ENCODE data around the gene USH1G. TPM values are rescaled to one million over a fixed set of nuclear protein-coding genes. Genes with fewer than 3 reads are reported as not detected.

USH1G gene
- total RNA-seq, 4 donors from 2014 or later: 1.1 to 3.7 (median 1.9) TPM

GRCh38 chr17:74923538-74924249 is 639 bp upstream of the USH1G start:
- Histone ChIP-seq H3K4me1 (peaks cover 44% of the 10 kb centered on the region), H3K36me3 (no peaks in the 10 kb centered on the region), H3K27me3 (peaks cover 68% of the 10 kb centered on the region), H3K9me3 (no peaks in the 10 kb centered on the region), H3K4me3 (peak overlapping the region; percentile 50), H3K27ac (no peak overlapping the region)
- WGBS: 0% methylated on average over 2 of the region's 59 CpGs
- peak in 1 of 2 donors; percentile 78 for DNase-seq (ENCODE audit: low spot score in 2 of 2)
- TF ChIP-seq CTCF (IDR thresholded peaks at IDR 0.05) (peak; percentile 12 to 94), POLR2A (IDR thresholded peaks at IDR 0.05) (no peak)

- WGBS: 49% methylated on average over 6 of the region's 6 CpGs
- H3K4me1 ChIP-seq: peaks cover 44% of the 10 kb centered on the region
- no peak for TF ChIP-seq EP300 (IDR thresholded peaks at IDR 0.05)
- TF ChIP-seq POLR2AphosphoS5 (IDR thresholded peaks at IDR 0.05): no peak
- TF ChIP-seq CTCF (IDR thresholded peaks at IDR 0.05): no peak
- no peak for TF ChIP-seq POLR2A (IDR thresholded peaks at IDR 0.05)
- H3K9me3 ChIP-seq: no peaks in the 10 kb centered on the region
- H3K27me3 ChIP-seq: peaks cover 65% of the 10 kb centered on the region
- H3K36me3 ChIP-seq: no peaks in the 10 kb centered on the region
- DNase-seq (ENCODE audit: low spot score in 2 of 2): no peak
- H3K4me3 ChIP-seq: no peak overlapping the region
- no peak overlapping the region for H3K27ac ChIP-seq
Observed at GRCh38 chr17:74922172-74922571, 883 bp downstream of the USH1G start.

- no peaks in the 10 kb centered on the region for H3K9me3 ChIP-seq
- WGBS: 100% methylated on average over 1 of the region's 2 CpGs
- H3K27me3 ChIP-seq: peaks cover 64% of the 10 kb centered on the region
- no peaks in the 10 kb centered on the region for H3K36me3 ChIP-seq
- DNase-seq (ENCODE audit: low spot score in 2 of 2): no peak
- H3K4me1 ChIP-seq: peaks cover 44% of the 10 kb centered on the region
- H3K27ac ChIP-seq: no peak overlapping the region
- TF ChIP-seq CTCF (IDR thresholded peaks at IDR 0.05): no peak
- TF ChIP-seq POLR2AphosphoS5 (IDR thresholded peaks at IDR 0.05): no peak
- no peak for TF ChIP-seq EP300 (IDR thresholded peaks at IDR 0.05)
- no peak for TF ChIP-seq POLR2A (IDR thresholded peaks at IDR 0.05)
- no peak overlapping the region for H3K4me3 ChIP-seq
Observed at GRCh38 chr17:74921769-74922168, 1.3 kb downstream of the USH1G start.

- WGBS: 21% methylated on average over 14 of the region's 19 CpGs
- peaks cover 44% of the 10 kb centered on the region for H3K4me1 ChIP-seq
- H3K27me3 ChIP-seq: peaks cover 63% of the 10 kb centered on the region
- H3K27ac ChIP-seq: no peak overlapping the region
- H3K9me3 ChIP-seq: no peaks in the 10 kb centered on the region
- no peak overlapping the region for H3K4me3 ChIP-seq
- no peaks in the 10 kb centered on the region for H3K36me3 ChIP-seq
- TF ChIP-seq EP300 (IDR thresholded peaks at IDR 0.05) (no peak), POLR2A (IDR thresholded peaks at IDR 0.05) (no peak), CTCF (IDR thresholded peaks at IDR 0.05) (no peak)
- DNase-seq (ENCODE audit: low spot score in 2 of 2): no peak
Observed at GRCh38 chr17:74921026-74921681, 1.9 kb downstream of the USH1G start.

GRCh38 chr17:74920642-74921025 is 2.4 kb downstream of the USH1G start:
- H3K4me1 ChIP-seq: peaks cover 44% of the 10 kb centered on the region
- no peak overlapping the region for H3K27ac ChIP-seq
- H3K36me3 ChIP-seq: no peaks in the 10 kb centered on the region
- no peak overlapping the region for H3K4me3 ChIP-seq
- H3K9me3 ChIP-seq: no peaks in the 10 kb centered on the region
- TF ChIP-seq POLR2A (IDR thresholded peaks at IDR 0.05): no peak
- TF ChIP-seq CTCF (IDR thresholded peaks at IDR 0.05): no peak
- no peak for TF ChIP-seq POLR2AphosphoS5 (IDR thresholded peaks at IDR 0.05)
- no peak for TF ChIP-seq EP300 (IDR thresholded peaks at IDR 0.05)
- DNase-seq (ENCODE audit: low spot score in 2 of 2): no peak
- 38% methylated on average over 5 of the region's 6 CpGs for WGBS
- H3K27me3 ChIP-seq: peaks cover 60% of the 10 kb centered on the region
